Measurements from ENCODE around the gene ZDHHC3. TPM values are rescaled to one million over a fixed set of nuclear protein-coding genes. Genes with fewer than 3 reads are reported as not detected.

The ZDHHC3 gene
- total RNA-seq, 2 donors from 2014 or later, result 40.6 to 60.5 TPM

DNA sequence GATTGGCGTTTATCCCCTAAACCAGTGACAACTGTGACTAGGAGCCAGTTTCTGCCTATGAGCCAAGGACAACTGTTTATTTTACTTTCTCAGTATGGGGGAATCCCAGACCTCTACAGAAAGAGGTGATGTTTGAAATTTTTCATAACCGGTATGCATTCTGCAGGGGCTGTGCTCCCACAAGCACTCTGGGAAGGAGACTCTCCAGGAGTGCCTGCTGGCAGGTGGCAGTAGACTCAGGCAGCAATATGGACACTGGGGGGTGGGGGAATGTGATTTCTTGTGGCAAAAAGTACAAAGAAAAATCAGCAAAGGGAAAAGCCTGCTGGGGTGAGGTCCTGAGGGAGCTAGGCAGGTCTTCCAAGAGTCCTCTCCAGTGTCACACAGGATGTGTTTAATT lies 95.7 kb downstream of the ZDHHC3 start:
- Histone ChIP-seq H3K4me1 (no peaks in the 10 kb centered on the region), H3K9me3 (no peaks in the 10 kb centered on the region), H3K4me3 (no peak overlapping the region), H3K27me3 (no peaks in the 10 kb centered on the region), H3K36me3 (no peaks in the 10 kb centered on the region), H3K27ac (no peak overlapping the region)
- TF ChIP-seq, protein P1, sequence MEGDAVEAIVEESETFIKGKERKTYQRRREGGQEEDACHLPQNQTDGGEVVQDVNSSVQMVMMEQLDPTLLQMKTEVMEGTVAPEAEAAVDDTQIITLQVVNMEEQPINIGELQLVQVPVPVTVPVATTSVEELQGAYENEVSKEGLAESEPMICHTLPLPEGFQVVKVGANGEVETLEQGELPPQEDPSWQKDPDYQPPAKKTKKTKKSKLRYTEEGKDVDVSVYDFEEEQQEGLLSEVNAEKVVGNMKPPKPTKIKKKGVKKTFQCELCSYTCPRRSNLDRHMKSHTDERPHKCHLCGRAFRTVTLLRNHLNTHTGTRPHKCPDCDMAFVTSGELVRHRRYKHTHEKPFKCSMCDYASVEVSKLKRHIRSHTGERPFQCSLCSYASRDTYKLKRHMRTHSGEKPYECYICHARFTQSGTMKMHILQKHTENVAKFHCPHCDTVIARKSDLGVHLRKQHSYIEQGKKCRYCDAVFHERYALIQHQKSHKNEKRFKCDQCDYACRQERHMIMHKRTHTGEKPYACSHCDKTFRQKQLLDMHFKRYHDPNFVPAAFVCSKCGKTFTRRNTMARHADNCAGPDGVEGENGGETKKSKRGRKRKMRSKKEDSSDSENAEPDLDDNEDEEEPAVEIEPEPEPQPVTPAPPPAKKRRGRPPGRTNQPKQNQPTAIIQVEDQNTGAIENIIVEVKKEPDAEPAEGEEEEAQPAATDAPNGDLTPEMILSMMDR (IDR thresholded peaks at IDR 0.05), result no peak
- no peak for DNase-seq (ENCODE audit: low spot score)

GRCh38 chr3:44877333-44877732 lies 98.6 kb downstream of the ZDHHC3 start:
- H3K4me1 ChIP-seq, result no peaks in the 10 kb centered on the region
- DNase-seq (ENCODE audit: low spot score), result no peak
- H3K27me3 ChIP-seq, result no peaks in the 10 kb centered on the region
- no peaks in the 10 kb centered on the region for H3K9me3 ChIP-seq
- no peak overlapping the region for H3K4me3 ChIP-seq
- no peak overlapping the region for H3K27ac ChIP-seq
- no peaks in the 10 kb centered on the region for H3K36me3 ChIP-seq
- TF ChIP-seq, protein P1 (IDR thresholded peaks at IDR 0.05), result no peak

DNA sequence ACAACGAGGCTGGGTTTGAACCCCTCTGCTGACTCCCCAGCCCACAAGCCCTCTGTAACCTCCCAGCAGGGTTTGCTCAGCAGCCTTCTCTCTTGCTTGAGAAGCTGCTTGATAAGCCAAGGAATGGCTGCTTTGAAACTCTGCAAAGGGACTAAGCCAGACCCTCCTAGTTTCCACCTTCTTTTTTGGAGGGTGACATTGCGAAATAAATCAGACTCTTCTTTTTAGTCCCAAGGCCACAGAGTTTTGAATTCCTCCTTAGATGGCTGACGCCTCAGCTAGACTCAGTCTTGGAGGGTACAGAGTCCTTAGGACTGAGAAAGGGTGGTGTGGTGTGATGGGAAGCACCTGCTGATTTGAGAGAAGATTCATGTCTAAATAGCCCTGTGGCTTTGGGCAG lies 100.4 kb downstream of the ZDHHC3 start:
- Histone ChIP-seq H3K36me3 (no peaks in the 10 kb centered on the region), H3K27ac (no peak overlapping the region), H3K4me1 (no peaks in the 10 kb centered on the region), H3K4me3 (no peak overlapping the region), H3K27me3 (no peaks in the 10 kb centered on the region), H3K9me3 (no peaks in the 10 kb centered on the region)
- TF ChIP-seq, protein P1 (IDR thresholded peaks at IDR 0.05), result no peak
- no peak for DNase-seq (ENCODE audit: low spot score)

Other genes starting within 250 kb of the ZDHHC3 start
- 1 to 10 TPM; 2.8 to 3.1 TPM for gene ZNF501, start 246.5 kb downstream of the ZDHHC3 start, total RNA-seq
- 10 to 100 TPM; 21.1 to 26.8 TPM for gene KIAA1143, start 214.6 kb downstream of the ZDHHC3 start, total RNA-seq
- gene KIF15, start 214.4 kb downstream of the ZDHHC3 start, total RNA-seq, result under 1 TPM; 0.24 to 0.63 TPM
- gene TMEM42, start 114.3 kb downstream of the ZDHHC3 start, total RNA-seq, result 10 to 100 TPM in 1 of 2 donors, 1 to 10 TPM in 1; 9.8 to 11.2 TPM
- gene TGM4, start 101.6 kb downstream of the ZDHHC3 start, total RNA-seq, result not detected
- gene EXOSC7, start 70 bp upstream of the ZDHHC3 start, total RNA-seq, result 10 to 100 TPM; 38.9 to 52.5 TPM
- 100 to 1,000 TPM; 138 to 180 TPM for gene CLEC3B, start 50.1 kb upstream of the ZDHHC3 start, total RNA-seq
- 1 to 10 TPM in 1 of 2 donors, under 1 TPM in 1; 0.48 to 2.8 TPM for gene CDCP1, start 170.2 kb upstream of the ZDHHC3 start, total RNA-seq

Measured in right atrium auricular region (tissue), 2 donors.